Right cardiac atrium (tissue), 5 donors: ENCODE results near the gene IGSF6. TPM values are rescaled to one million over a fixed set of nuclear protein-coding genes. Genes with fewer than 3 reads are reported as not detected.
A peak's percentile ranks its signal among the peaks of the same experiment; 100 is the strongest.
"Not testable (repeated sequence)": the region's sequence is repeated elsewhere in the genome, so short reads cannot be mapped to it uniquely, and the experiment has no call there.

Experiments used
- ATAC-seq, 2 donors: fragments of 200-7000 bp; cut with Tn5 transposase; one replicate each; pipeline versions ENCODE4 v1.8.0 to v1.9.1; 2020; ENCODE audit warnings: moderate library complexity in 2 of 2, mild to moderate bottlenecking in 1 of 2
- DNase-seq, 3 donors: peaks; one replicate each; pipeline ENCODE4 v3.0.0-alpha.2; 2020
- H3K27ac ChIP-seq: one replicate; pipeline ENCODE4 v1.5.1; 2013; ENCODE audit warnings: mild to moderate bottlenecking, low read length, control low read depth, moderate library complexity
- H3K27me3 ChIP-seq: one replicate; pipeline ENCODE4 v1.6.1; 2013; ENCODE audit not compliant: control insufficient read depth, insufficient read depth
- H3K4me1 ChIP-seq: one replicate; pipeline ENCODE4 v1.6.1; 2013; ENCODE audit warnings: low read length; ENCODE audit not compliant: control insufficient read depth, insufficient read depth
- H3K4me3 ChIP-seq: one replicate; pipeline ENCODE4 v1.5.1; 2013; ENCODE audit warnings: low read length, control low read depth
- H3K9me3 ChIP-seq: one replicate; pipeline ENCODE4 v1.6.1; 2013; ENCODE audit warnings: low read length; ENCODE audit not compliant: control insufficient read depth
- WGBS: extraction: QIAGEN DNeasy Blood & Tissue Kit; methylation state at CpG from one replicate; pipeline ENCODE4 v1.1.7; 2013; 5-methylcytosine and 5-hydroxymethylcytosine counted together
- intact Hi-C, 4 donors: fragments of 100-400 bp; cut with DNase I; formaldehyde crosslinking; loops; one replicate each; pipeline versions ENCODE4 v1.11.0 to v1.14.0; 2022 to 2023
- polyA plus RNA-seq: library from polyadenylated mRNA; stranded (reverse); fragments of 200-250 nt; gene quantifications from one replicate; pipeline ENCODE4 v1.2.3, GENCODE V29; 2013
- total RNA-seq, 4 donors: library from RNA; stranded (reverse); fragmentation: NEBNext Ultra II Directional; extraction: Animal tissue kit (Norgen Biotek cat#: 25700); gene quantifications; one replicate each; pipeline ENCODE4 v1.2.1, GENCODE V29; 2021
- donor health status: healthy with polysubstance abuse.
- donor health status: DM: no; HTN: yes; CAD: no.
- donor health status: DM: no; HTN: no; CAD: no.
- donor health status: DM: no; HTN: yes; CAD: no; lungs with severe emphysema.
- donor health status: DM: yes; HTN: yes; CAD: no.

Gene IGSF6
- total and polyA plus RNA-seq, 5 donors: 0.88 to 4.3 (median 1.6) TPM

DNA sequence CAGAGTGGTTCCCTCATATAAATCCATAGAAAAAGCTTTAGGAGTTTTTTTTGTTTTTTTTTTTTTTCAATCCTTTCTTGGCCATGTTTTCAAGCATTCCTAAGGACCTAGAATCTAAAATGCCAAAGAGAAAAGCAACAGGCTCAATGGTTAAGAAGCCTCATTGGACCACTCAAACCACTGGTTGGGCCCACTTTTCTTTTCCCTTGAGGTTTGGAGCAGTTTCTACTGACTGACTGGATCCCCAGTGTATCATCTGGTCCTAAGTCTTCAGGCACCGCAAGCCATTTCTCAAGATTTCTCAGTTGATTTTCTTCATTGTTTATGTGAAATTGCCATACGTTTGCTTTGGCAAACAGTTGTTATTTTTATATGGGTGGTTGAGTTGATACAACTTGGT, 38.6 kb downstream of the IGSF6 start:
- H3K27ac ChIP-seq: no peak overlapping the region
- intact Hi-C loops: no loop called here

DNA sequence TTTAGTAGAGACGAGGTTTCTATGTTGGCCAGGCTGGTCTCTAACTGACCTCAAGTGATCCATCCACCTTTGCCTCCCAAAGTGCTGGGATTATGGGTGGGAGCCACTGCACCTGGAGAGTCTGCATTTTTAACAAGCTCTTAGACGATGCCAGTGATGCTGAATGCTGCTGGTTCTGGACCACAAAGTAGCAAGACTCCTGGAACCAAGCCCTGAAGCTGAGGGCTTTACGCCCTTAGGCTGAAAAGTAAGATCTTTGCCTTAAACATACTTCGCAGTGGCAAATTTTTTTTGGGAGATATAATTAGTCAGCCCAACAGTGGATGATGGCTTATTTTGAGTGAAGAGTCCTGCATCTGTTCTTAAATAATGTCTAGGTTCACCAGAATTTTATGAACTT, 39.0 kb downstream of the IGSF6 start:
- 96% methylated on average over 4 of the region's 4 CpGs for WGBS
- Histone ChIP-seq H3K4me3 (no peak overlapping the region), H3K27ac (no peak overlapping the region), H3K27me3 (no peaks in the 10 kb centered on the region), H3K4me1 (peaks cover 8% of the 10 kb centered on the region), H3K9me3 (no peaks in the 10 kb centered on the region)
- ATAC-seq (no peak), DNase-seq (no peak)
- intact Hi-C loops: no loop called here

More for the DNA sequence above, 38.6 kb downstream of the IGSF6 start:
- no peak for ATAC-seq
- no peak overlapping the region for H3K4me3 ChIP-seq
- peaks cover 7% of the 10 kb centered on the region for H3K4me1 ChIP-seq
- H3K9me3 ChIP-seq: no peaks in the 10 kb centered on the region
- 89% methylated on average over 2 of the region's 2 CpGs for WGBS
- no peaks in the 10 kb centered on the region for H3K27me3 ChIP-seq
- no peak for DNase-seq

DNA sequence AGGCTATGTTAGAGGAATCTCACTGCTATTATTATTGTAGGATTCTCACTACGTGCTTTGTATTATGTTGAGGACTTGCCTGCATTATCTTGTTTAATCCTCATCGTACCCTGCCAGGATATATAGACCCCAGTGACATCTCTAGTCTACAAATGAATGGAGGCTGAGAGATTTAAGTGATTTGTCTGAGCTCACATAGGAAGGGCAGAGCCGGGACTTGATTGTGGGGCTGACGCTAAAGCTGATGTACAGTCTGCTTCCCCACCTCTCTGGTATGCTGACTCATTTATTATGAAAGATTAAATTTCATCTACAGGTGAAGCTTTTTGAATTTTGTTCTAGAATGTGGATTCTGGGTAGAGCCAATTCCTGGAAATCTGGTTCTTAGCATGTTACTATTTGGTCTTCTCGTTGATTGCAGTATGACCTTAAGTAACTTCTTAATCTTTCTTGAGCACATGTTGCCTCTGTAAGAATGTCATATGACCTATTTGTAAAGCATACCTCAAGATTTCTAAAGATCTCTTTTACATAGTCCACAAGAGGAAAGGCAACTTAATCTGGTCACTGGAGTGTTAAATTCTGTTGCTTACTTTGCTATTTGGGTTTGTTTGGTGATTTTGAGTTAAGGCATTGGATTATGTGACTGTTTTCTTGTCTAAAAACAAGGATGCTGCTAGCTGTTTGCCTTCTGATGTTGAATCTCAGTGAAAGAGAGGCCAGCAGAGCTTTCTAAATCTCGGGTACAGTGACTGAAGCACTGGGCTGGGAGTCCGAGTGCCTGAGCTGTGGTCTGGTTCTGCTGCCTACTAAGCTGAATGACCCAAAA, 40.6 kb downstream of the IGSF6 start:
- intact Hi-C loops: no loop called here
- peak; percentile 39 to 40 for ATAC-seq
- Histone ChIP-seq H3K27ac (no peak overlapping the region), H3K4me3 (no peak overlapping the region), H3K27me3 (no peaks in the 10 kb centered on the region), H3K9me3 (no peaks in the 10 kb centered on the region), H3K4me1 (peaks cover 12% of the 10 kb centered on the region)
- 40% methylated on average over 7 of the region's 7 CpGs for WGBS
- DNase-seq: no peak

DNA sequence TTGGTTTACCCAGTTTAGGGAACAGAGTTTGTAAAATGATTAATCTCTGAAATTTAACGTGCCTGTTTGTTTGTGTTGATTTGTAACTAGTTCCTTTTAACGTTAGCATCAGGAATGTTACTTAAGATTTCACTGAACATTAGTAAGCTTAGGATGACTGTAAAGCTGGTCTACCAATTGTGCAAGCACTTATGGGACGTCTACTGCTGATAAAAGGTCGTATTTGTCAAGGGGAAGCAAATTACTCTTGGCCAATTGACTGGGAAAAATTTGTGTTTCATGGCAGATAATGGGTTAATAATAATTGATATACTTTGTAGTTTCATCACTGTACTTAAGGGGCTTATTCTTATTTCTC, 41.2 kb downstream of the IGSF6 start:
- Histone ChIP-seq H3K4me1 (peaks cover 12% of the 10 kb centered on the region), H3K4me3 (no peak overlapping the region), H3K27ac (no peak overlapping the region), H3K27me3 (no peaks in the 10 kb centered on the region), H3K9me3 (no peaks in the 10 kb centered on the region)
- ATAC-seq (peak in 1 of 2 donors; percentile 36), DNase-seq (no peak)
- 43% methylated on average over 4 of the region's 4 CpGs for WGBS
- intact Hi-C loops: no loop called here

DNA sequence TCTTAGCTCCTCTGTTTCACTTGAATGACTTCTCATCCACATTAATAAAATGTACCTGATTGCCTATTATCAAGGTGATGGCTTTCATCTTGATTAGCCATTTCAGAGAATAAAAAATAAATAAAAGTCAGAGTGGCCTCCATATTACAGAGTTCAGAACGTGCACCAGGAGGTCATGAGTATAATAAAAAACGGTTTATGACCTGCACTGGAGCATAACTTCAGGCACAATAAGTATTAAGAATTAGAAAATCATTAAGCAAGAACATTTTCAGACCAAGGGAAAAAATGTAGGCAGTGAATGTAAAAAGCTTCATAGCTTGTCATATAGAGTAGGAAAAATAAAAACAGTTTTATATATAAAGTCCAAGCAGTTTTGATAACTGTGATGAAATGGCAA, 41.6 kb downstream of the IGSF6 start:
- H3K4me3 ChIP-seq: no peak overlapping the region
- WGBS: 82% methylated on average over 2 of the region's 2 CpGs
- intact Hi-C loops: no loop called here
- DNase-seq (no peak), ATAC-seq (no peak)
- no peaks in the 10 kb centered on the region for H3K27me3 ChIP-seq
- peaks cover 12% of the 10 kb centered on the region for H3K4me1 ChIP-seq
- H3K27ac ChIP-seq: no peak overlapping the region
- no peaks in the 10 kb centered on the region for H3K9me3 ChIP-seq

DNA sequence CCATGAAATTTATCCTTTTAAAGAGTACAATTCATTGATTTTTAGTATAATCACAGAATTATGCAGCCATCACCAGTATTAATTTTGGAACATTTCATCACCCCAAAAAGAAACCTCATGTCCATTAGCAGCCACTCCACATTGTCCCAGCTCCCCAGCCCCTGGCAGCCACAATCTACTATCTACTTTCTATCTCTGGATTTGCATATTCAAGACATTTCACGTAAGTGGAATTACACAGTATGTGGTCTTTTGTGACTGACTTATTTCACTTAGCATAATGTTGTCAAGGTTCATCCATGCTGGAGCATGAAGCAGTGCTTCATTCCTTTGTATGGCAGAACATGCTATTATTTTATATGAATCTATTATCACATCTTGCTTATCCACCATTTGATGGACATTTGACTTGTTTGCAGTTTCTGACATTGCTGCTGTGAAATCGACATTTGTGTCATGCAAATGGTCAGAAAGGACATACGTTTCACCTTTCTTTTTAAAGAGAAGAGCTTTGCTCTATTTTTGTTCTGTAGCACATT, 42.3 kb downstream of the IGSF6 start:
- DNase-seq (no peak), ATAC-seq (no peak)
- Histone ChIP-seq H3K4me1 (peaks cover 14% of the 10 kb centered on the region), H3K9me3 (no peaks in the 10 kb centered on the region), H3K4me3 (no peak overlapping the region), H3K27me3 (no peaks in the 10 kb centered on the region), H3K27ac (no peak overlapping the region)
- intact Hi-C loops: no loop called here
- WGBS: 71% methylated on average over 3 of the region's 3 CpGs

DNA sequence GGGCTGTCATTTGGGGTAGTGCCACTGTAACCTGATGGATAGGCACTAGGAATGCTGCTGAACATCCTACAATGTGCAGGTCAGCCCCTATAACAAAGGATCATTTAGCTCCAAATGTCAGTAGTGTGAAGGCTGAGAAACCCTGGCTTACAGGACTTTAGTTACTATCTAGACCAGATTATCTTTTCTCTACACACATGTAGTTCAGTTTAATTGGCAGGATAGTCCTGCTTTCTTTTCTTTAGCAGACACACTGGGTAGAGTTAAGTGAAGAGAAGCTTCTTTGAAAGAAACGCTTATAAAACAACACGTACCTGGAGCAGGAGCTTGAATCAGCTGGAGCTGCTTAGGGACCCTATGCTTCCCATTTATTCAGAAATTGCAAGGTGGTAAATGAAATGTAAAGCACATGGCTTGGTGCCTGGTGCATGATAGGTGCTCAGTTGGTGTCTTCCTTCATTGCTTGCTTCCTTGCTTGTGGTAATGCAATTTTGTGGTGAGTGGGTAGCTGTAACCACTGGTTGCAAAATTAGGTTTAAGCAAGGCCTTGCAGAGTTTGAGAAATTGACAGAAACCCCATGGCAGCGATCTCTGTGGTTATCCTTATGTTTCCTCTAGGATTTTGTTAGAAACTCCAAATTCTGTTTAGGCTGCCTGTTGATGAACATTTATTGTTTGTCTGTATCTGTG, 43.6 kb downstream of the IGSF6 start:
- H3K27ac ChIP-seq: no peak overlapping the region
- no peaks in the 10 kb centered on the region for H3K9me3 ChIP-seq
- ATAC-seq: peak in 1 of 2 donors; percentile 29
- intact Hi-C loops: no loop called here
- no peak overlapping the region for H3K4me3 ChIP-seq
- H3K27me3 ChIP-seq: no peaks in the 10 kb centered on the region
- DNase-seq: no peak
- peaks cover 14% of the 10 kb centered on the region for H3K4me1 ChIP-seq
- 83% methylated on average over 3 of the region's 3 CpGs for WGBS

DNA sequence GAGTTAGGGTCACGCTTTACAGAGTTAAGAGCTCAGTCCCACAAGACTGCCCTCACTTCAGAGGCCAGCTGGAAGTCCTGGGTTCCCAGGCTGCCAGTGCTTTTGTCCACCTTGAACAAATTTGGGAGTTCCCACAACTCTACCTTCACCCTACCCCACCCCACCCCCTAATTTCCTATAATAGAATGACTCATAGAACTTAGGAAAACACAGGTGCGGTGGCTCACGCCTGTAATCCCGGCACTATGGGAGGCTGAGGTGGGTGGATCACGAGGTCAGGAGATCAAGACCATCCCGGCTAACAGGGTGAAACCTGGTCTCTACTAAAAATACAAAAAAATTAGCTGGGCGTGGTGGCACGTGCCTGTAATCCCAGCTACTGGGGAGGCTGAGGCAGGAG, 46.6 kb downstream of the IGSF6 start:
- H3K9me3 ChIP-seq, ATAC-seq, H3K4me3 ChIP-seq, H3K27ac ChIP-seq, H3K27me3 ChIP-seq, intact Hi-C loops, DNase-seq: not testable (repeated sequence)
- peaks cover 11% of the 10 kb centered on the region for H3K4me1 ChIP-seq
- 95% methylated on average over 8 of the region's 8 CpGs for WGBS

DNA sequence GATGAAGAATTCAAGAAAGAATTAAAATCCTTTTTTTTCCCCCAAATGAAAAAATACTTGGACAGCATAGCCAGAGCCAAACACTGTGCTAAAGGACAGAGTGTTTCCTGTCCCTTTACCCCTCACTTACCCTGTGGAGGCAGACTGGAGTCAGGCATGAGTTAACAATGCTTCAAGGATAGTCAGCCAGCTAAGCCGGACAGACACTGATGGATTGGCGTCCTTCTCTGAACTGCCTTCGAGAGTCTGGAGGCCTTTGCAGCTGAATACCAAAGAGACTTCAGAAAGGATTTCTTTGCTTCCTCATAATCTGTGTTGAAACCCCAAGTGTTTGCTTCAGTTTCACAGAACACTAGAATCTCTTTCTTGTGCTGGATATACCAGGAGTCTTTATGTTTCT, 48.5 kb downstream of the IGSF6 start:
- intact Hi-C loops: loop anchor here in 1 of 4 donors (5.0 kb wide), 1 partner anchor 33 kb away; no protein-coding TSS in a partner anchor
- Histone ChIP-seq H3K4me1 (peaks cover 11% of the 10 kb centered on the region), H3K27me3 (no peaks in the 10 kb centered on the region), H3K4me3 (no peak overlapping the region), H3K27ac (no peak overlapping the region), H3K9me3 (no peaks in the 10 kb centered on the region)
- DNase-seq (no peak), ATAC-seq (no peak)
- 7% methylated on average over 3 of the region's 3 CpGs for WGBS

DNA sequence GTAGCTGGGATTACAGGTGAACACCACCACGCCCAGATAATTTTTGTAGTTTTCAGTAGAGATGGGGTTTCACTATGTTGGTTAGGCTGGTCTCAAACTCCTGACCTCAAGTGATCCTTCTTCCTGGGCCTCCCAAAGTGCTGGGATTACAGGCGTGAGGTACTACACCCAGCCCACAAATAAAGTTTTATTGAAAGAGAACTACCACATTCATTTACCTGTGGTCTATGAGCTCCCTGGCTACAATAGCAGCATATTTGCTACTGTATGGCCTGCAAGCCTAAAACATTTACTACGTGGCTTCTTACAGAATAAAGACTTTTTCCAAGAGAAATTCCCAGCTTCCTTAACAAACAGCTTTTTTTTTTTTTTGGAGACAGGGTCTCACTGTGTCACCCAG, 49.6 kb downstream of the IGSF6 start:
- H3K27me3 ChIP-seq: no peaks in the 10 kb centered on the region
- H3K27ac ChIP-seq: no peak overlapping the region
- peaks cover 8% of the 10 kb centered on the region for H3K4me1 ChIP-seq
- no peak overlapping the region for H3K4me3 ChIP-seq
- DNase-seq (no peak), ATAC-seq (no peak)
- WGBS: 93% methylated on average over 3 of the region's 3 CpGs
- H3K9me3 ChIP-seq: no peaks in the 10 kb centered on the region
- intact Hi-C loops: loop anchor here in 1 of 4 donors (5.0 kb wide), 1 partner anchor 35 kb away; no protein-coding TSS in a partner anchor
